ENCODE data around the gene SLC6A4.
A peak's percentile ranks its signal among the peaks of the same experiment; 100 is the strongest.

The SLC6A4 gene

DNA sequence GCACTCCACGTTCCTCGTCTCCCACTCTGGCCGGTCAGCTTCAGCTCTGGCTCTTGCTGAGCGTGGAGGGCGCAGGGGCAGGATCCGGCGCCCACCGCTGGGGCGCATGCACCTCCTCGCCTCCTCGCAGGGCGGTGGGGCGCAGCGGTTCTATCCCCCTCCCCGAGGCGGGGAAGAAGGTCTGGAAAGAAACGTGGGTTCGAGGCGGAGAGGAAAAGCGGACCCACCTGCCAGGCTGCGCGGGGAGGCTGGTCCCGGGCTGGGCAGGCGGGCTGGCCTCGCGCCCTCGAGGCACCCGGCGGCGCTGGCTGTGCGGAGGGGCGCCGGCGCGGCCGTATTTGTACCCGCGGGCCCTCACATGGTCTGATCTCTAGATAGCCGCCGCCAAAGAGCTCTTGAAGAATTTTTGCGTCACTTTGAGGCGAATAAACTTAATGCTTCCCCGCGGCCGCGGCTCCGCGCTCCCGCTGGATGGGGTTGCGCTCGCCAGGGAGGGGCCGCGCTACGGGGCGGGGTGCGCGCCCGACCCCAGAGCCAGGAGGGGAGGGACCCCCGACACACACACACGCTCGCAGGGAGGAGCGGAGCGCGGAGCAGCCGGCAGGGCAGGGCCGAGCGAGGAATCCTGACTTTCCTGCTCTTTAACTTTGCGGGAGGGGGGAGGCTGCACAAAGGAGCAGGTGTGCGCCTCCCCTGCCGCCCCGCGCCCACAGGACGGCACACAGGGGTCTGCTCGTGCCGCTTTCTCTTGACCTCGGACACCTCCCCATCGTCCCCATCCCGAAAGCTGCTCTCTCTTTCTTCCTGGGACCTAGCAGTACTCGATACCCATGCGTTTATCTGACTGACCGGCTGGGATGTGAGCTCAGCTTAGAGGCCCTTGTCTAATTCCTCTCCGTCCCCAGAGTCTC, at the start of gene SLC6A4:
Gene SLC6A4, minus strand, starts transcription at position 312 of the 911 bp plus-strand sequence. CDS start 13,739 bp downstream, outside the sequence.
- DNase-seq = no peak

- no peak for DNase-seq
Measured at GRCh38 chr17:30279156-30279555, 43.7 kb upstream of the SLC6A4 start.

DNA sequence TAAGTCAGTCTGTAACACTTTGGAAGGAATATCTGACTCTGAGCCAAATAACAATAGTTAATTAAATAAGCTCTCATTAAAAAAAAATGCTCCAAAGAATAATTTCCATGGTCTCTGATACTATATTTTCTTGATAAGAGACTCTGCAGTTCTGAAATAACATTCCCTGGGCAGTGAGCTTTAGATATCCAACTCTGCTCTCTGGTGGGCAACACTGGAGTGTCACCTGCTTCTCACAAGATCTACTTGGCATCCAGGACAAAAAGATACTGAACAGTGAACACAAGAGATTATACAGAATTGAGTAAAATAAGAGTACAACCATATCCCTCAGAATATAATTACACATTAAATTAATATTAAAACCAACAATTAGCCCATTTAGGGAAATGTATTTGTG, 42.5 kb upstream of the SLC6A4 start:
- DNase-seq = peak in 1 of 2 donors; percentile 22

DNA sequence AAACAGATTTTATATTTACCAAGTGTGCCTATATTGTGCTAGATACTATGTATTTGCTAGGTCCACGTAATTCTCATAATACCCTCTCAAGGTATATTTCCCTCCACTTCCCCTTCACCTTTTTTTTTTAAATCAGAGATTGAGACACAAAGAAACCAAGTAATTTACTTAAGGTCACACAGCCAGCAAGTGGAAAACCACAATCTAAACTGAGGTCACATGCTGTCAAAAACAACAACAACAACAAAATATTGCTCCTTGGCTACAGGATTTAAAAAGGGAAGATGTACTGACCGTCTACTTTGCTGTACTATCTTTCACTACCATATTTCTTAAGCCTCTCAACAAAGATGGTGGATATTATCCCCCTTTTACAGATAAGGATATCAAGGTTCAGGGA, 40.4 kb upstream of the SLC6A4 start:
- DNase-seq = no peak

DNA sequence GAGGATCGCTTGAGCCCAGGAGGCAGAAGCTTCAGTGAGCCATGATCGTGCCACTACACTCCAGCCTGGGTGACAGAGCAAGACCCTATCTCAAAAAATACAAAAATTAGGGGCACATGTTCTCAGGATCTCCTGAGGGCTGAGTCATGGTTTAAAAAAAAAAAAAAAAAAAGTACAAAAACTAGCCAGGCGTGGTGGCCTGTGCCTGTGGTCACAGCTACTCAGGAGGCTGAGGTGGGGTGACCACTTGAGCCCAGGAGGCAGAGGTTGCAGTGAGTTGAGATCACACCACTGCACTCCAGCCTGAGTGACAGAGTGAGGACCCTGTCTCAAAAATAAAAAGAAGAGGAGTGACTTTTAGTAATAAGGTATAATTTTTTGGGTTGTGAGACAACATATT, 39.4 kb upstream of the SLC6A4 start:
- DNase-seq = no peak

GRCh38 chr17:30273373-30273772, 37.9 kb upstream of the SLC6A4 start:
- no peak for DNase-seq

DNA sequence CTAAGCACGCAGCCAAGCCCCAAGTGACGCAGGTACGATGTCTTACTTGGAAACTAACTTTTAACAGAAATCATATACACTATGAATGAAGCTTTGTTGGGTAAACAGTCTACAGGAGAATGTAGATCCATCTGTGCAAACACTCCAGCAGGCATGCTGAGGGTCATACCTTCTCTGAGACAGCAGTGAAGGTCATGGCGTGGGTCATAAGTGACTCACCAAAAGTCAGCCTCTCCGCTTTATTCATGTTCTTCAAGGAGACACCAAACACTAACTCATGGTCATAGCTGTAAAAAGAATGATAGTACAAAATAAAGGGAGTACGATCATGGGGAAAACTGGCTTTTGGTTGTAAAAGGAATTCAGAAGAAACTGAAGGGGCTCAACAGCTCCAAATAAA, 35.6 kb upstream of the SLC6A4 start:
- DNase-seq = no peak

DNA sequence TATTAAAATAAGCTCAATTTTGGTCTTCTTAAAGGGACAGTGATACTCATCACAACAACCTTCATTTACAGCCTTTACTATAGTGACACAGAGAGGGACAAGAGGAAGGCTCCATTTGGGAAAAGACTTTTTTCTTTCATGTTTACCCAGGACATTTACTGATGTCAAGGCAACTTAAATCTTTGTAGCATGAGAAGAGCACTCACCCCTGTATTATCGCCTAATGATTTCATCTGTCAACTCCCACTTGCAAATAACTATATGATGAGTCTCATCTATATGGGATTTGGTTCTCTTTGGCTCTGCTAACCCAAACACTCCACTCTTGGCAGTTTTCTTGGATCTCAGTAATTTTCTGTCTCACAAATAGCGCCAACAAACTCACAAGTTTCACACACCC, 32.1 kb upstream of the SLC6A4 start:
- DNase-seq = no peak

GRCh38 chr17:30263552-30264333, 28.2 kb upstream of the SLC6A4 start:
- no peak for DNase-seq

- no peak for DNase-seq
Measured at GRCh38 chr17:30256756-30257506, 21.4 kb upstream of the SLC6A4 start.

- DNase-seq = no peak
Measured at GRCh38 chr17:30254150-30254549, 18.7 kb upstream of the SLC6A4 start.

GRCh38 chr17:30253312-30253711, 17.8 kb upstream of the SLC6A4 start:
- no peak for DNase-seq

GRCh38 chr17:30251931-30252330, 16.4 kb upstream of the SLC6A4 start:
- DNase-seq = no peak

DNA sequence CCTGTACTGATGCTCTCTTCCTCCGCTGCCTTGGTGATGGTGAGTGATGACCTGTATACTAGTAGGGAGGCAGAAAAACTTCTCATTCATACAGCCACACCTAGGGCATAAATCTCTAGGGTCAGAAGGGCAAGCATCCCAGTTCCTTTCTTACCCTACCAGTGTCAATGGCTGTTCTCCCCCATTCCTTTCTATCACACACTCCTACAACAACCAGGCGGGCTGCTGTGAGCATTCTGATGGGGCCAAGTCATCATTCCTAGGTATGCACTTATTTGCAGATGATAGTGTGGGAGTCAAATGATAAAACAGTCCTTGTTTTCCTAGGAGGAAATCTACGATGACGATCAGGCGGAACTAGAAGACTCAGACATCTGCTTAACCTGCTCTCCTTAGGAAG, 14.0 kb upstream of the SLC6A4 start:
- DNase-seq = no peak

DNA sequence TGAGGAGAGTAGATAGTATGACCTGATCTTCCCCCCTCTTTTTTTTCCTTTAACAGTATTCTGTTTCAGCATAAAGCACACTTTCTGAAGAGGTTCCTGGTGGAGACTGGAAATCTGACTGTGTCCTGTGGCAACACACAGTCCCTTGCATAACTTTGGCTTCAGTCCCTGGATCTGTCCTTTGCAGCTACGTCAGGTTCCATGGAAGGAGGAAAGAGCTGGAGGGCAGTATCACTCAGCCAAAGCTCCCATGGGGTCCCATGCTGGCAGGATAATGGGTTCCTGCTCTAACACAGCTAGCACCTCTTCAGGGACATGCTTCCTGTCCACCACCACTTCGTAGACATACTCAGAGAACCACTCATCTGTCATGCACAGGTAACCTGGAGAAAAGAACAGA, 13.3 kb upstream of the SLC6A4 start:
- DNase-seq = no peak

GRCh38 chr17:30246460-30246859, 11.0 kb upstream of the SLC6A4 start:
- DNase-seq = no peak

DNA sequence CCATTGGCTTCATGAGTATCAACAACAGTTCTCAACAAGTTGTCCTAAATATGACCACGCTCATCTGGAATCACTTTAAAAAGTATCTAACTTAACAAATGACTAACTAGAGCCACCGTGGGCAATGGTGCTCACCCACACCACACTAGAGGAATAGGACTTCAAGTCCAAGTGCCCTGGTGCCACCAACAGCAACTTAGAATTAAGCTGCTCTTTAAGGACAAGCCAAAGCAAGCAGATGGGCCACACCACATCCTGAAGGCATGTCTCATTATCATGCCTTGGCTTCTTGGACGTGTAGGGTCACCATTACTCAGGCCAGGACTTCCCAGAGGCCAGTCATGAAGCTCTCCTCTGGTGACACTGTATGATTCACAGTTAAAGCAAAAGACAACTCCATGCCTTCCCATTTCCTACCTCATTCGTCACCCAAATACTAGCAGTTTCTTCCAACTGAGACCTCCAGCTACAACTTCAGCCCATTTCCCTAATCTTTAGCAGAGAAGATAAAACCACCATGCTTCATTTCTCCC, 9.4 kb upstream of the SLC6A4 start:
- DNase-seq = no peak

- DNase-seq = no peak
Measured at GRCh38 chr17:30243568-30243967, 8.1 kb upstream of the SLC6A4 start.

DNA sequence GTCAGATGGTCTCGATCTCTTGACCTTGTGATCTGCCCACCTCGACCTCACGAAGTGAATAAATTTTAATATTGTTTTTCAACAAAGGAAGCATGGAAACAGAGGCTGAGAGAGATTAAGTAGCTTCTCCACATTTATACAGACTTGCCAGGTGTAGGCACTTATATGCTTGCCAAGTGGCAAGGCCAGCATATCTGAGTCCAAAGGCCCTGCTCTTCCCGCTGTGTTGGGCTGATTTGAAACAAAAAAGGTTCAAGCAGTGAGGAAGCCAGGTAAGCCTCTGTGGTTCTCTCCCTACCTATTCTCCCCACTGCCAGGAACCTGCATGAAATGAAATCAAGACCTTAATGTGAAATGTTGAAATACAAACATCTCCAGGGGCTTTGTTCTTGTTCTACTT, 7.5 kb upstream of the SLC6A4 start:
- DNase-seq = no peak

- DNase-seq = no peak
Measured at GRCh38 chr17:30241051-30241450, 5.6 kb upstream of the SLC6A4 start.

DNA sequence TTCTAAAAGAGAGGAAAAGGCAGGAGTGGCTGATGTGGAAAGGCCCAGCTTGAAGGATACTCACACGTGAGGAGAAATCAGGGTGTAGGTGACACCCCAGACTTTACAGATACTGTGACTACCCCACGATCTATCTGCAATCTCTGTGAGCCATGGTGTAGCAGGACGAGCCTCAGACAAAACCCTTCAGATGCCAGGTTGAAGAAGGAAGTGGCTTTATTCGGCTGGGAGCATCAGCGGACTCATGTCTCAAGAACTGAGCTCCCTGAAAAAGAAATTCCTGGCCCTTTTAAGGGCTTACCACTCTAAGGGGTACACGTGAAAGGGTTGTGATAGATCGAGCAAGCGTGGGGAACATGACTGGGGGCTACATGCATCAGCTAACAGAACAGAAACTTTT, 4.7 kb upstream of the SLC6A4 start:
- no peak for DNase-seq

- no peak for DNase-seq
Measured at GRCh38 chr17:30239089-30239462, 3.6 kb upstream of the SLC6A4 start.
